NCI-H82 treated with DMSO at 0.1 percent for 48 hours (cell line): ENCODE measurements around the gene GALC.

Source experiments
- DNase-seq: peaks from one replicate; lab custom pipeline; 2025; ENCODE audit not compliant: unreplicated experiment; lab: John Stamatoyannopoulos, UW

Gene GALC

DNA sequence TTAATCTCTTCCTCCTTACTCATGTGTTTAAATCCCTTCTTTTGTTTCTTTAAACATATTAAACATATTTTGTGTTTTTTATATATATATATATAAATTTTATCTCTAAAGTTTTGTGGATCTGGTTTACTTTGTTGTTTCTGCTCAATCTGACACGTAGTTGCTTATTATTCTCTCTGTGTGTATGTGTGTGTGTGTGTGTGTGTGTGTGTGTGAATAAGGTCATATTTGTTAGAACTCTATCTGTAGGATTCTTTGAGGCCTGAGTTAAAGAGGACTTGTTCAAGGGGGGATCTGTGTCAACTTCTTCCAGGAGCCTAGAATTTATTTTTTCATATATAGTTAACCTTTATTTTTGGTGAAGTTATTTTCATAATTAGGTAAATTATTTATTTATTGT is 14.6 kb upstream of the GALC start:
- DNase-seq = no peak

DNA sequence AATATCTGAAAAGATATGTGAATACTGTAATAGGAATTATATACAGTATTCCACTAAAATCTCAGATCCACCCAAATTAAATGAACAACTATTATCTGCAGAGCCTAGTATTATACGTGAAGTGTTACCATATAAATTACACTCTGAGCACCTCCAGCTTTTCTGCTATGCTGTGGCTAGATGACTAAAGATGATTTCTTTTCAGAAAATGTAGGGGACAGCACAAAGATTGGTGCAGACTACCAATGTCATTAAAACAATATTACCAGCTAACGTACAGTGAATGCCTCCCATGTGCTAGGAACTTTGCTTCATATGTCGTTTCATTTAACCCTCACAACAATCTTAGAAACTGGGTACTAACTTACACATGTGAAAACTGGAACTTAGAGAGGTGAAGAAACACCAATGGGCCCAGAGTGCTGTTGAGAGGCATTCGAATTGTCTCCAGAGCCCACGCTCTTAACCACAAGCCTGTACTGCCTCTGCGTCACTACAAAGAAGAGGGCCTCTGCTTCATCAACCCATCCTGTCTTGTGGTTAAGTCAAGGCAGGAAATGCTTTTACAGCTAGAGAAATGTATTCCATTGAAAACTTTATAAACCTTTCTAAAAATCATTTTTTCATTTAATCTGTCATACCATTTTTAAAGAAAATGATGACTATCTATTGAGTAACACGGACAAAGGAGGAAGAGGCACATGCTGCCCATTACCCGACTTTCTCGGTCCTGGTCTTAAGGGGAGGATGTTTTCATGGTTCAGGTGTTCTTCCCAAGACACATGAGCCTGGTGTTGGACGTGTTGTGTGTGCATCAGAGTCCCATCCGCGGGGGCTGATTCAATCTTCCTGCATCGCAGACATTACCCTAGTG is 13.2 kb upstream of the GALC start:
- DNase-seq = no peak

DNA sequence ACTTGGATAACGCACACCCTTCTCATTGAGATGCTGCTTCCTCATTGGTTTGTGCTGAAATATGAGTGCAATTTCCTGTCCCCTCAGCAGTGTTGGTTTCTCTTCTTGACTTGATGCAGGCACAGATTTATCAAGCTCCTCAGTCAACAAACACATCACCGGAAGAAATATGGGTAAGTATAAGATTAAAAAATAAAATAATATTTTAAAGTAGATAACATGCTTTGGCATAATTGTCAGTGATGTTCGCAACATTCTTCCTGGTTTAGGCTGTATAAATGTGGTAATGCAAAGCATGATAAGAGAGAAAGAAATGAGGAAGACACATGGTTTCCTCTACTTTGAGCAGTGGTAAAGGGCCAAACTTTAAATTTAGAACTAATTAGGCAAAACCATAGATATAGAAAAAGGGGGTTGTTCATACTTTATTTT is 12.1 kb upstream of the GALC start, which contains the start of gene GPR65:
Gene GPR65, plus strand, starts transcription at position 86 of the 432 bp plus-strand sequence. CDS start 5,713 bp downstream, outside the sequence.
- DNase-seq = no peak

DNA sequence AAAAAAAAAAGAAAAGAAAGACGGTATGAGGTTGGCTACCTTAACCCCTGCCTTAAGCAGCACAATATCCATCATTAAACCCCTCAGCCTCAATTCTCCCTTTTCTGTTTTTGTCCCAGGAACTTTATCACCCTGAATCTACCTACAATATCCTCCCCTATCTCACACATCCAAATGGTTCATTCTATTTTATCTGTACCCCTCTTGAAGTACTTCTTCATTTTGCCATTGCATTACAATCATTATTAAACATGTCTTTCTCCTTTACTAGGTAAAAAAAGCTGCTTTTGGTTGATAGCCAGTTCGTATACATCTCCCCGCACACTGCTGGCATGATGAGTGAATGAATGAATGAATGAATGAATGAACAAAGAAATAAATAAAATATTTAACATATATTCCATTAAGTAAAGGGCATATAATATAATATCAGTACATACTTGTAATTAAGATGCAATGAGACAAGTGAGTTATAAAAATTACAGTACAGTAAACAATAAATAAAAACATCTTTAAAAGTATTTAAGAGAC is 11.6 kb upstream of the GALC start:
- no peak for DNase-seq

DNA sequence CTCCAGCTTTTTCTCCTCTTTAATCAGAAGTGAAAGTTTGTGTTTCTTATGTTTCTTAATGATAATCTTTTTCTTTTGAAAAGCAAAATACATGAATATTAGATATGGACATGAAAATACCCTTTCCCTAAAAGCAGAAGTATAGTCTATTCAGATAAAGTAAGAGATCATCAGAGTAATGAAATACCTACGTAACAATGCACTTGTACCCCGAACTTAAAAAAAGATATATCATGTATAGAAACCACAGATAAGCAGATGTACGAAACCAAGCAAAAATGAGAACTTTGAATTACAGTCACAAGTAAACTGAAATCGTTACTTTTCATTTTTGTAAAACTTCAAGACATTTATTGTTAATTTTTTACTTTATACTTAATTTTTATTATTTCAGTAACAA is 10.4 kb upstream of the GALC start:
- no peak for DNase-seq

DNA sequence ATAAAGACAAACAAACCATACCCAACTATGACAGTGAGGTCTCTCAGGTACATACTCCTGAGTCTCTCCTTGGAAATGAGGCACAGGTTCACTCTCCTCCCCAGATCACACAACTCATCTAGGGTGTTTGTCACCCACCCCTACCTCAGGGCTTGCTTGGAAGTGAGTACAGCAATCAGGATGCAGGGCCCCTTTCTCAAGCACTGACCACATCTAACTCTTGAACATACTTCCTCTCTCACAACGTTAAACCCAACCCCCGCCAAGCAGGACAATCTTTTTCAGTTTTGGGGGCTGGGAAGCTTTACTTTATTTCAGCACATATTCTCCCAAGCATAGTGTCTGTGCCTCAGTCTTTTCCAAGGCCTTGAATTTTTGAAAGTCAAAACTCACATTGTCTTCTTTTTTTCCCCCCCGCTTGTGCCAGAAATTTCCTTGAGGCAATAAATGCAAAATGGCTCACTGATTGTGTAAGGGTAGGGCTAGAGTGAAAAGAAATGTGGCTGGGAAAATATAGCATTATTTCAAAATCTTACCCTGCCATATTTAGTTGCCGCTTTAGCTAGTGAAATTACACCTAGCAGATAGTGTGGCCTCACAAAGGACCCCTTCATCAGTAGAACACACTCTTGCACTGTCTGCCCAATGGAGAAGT is 9.6 kb upstream of the GALC start:
- DNase-seq = no peak

DNA sequence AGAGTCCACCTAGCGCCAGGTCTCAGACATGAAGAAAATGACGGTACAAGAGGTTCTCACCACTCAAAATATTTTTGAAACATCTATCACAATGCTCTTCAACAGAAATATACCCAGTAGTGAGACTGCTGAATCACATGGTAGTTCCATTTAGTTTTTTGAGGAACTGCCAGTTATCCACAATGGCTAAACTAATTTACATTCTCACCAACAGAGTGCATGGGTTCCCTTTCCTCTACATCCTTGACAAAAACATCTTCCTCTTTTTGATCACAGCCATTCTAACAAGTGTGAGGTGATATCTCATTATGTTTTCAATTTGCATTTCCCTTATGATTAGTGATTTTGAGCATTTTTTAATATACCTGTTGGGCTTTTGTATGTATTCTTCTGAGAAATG is 6.3 kb upstream of the GALC start:
- no peak for DNase-seq

DNA sequence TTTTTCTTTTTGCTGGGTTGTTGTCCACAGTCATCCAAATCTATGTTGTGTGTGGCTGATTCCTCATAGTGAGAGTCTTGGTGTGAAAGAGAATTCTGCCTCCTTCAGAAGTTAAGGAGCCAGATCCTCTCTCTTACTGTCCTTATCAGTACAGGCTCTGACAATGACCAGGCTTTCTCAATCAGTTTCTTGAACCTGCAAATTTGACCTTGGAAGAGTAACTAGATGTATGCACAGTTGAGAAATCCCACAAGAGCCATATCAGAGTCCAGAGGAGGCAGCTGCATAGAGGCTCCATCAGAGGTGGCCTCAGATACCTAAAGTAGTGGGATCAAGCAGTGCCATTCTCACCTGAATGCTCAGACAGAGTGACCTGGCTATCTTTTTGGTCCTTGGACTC is 5.5 kb upstream of the GALC start:
- DNase-seq = no peak

GRCh38 chr14:87996291-87996592 is 3.3 kb upstream of the GALC start:
- no peak for DNase-seq

GRCh38 chr14:87995500-87996290 is 2.7 kb upstream of the GALC start:
- DNase-seq = no peak

- DNase-seq = no peak
These were observed 2.0 kb upstream of the GALC start for GRCh38 chr14:87994974-87995373.

DNA sequence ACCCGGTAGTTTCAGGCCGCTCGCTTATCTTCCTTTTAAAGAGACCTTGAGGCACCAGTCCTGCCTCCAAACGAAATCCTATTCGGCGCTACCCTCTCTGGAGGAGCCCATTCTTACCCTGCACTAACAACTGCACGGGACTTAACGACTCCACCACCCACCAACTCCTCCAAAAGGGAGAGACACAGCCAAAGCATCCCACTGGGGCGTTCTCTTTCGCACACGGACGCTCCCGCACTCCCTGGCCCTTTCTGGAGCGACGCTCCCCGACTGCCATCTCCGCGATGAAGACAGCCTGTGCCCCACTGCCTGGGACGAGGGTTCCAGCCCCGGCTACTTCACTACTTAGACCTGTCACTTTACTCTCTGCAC is 650 bp downstream of the GALC start:
- DNase-seq = no peak

GRCh38 chr14:87990682-87991081 is 2.3 kb downstream of the GALC start:
- DNase-seq = no peak

DNA sequence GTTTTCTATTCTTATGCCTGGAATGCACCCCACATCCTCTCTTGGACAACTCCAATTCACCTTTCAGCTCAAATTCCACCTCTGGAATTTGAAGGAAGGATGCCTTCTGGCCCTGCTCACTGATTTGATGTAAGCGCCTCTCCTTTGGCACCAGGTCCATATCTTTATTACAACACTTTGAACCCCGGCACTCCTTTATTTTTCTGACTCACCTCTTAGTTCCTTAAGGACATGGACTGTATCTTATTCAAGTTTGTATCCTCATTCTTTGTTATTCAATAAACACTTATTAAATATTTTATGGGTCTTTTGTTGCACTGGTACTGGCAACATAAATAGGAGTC is 3.1 kb downstream of the GALC start:
- DNase-seq = no peak

DNA sequence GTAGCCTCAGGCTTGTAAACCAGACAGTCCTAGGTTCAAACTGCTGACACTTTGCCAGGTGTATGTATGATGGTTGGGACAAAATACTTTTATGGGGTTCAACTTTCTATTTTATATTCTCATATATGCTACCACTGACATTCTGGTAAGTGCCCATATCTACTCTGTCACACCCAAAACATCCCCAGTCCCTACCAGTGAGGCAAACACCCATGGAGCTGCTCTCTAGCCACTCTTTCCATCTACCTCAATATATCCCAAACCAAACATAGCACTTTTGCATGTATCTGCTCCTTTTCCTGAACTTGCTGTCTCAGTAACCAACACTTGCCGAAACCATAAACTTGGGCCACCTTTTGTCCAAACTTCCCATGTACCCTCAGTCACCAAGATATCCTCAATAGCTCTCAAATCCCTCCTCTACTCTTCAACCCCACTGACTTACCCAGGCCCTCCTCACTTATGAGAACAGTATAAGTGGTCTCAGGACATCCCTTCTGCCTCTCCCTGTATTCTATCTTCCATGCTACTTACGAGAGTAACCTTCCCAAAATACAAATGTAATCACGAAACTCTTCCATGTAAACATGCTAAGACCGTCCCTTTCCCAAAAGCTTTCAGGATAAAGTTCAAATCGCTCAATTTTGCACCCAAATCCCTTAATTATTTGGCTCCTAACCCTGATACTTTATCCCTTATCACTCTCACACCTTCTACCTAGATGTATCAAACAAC is 3.6 kb downstream of the GALC start:
- DNase-seq = no peak

DNA sequence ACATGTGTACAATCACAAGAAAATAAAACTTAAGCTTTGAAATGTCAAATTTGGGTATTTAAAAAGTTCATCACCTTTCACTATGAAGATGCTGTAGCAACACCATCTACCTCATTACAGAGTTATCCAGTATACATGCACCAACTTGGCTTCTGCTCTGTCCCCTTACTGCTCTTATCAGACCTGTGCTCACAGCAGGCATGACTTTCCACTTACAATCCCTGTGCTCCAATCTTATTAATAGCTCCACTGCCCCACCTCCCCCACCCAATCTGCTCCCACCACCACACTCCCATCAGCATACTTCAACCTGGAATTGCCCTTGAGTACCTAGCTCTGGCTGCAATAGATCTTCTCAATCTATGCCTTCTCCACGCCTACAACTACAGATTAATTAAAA is 13.3 kb downstream of the GALC start:
- DNase-seq = no peak

DNA sequence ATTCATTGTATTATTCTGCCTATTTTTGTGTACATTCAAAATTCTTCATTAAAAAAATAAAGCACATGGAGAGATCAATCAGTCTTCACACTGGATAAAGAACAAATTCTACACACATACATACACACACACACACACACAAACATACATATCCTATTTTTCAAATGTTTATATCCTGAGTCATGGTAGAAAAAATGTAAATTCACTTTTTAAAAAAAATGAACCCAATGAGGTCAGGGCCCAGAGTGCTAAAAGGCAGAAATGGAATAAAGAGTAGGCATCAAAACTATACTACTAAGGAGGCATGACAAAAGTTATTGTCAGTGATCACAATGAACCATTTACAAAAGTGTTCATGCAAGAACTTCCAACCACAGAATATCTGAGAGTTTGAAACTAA is 17.3 kb downstream of the GALC start:
- no peak for DNase-seq

DNA sequence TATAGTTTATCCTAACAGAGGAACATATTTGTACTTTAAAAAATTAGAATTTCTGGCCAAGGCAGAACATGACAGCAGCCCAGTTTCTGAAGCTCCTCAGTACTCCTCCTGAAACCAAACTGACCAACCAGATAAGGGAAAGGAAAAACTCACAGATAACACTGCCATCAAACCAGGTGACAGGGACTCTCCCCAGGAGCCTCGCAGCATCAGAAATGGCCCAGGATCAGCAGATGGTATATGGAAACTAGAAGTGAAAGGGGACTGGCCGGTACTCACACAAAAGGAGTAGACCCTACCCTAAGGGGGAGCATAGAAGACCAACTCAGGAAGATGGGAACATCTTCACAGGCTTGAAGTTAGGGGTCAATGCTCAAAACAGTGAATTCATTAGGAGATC is 22.0 kb downstream of the GALC start:
- no peak for DNase-seq

- DNase-seq = no peak
These were observed 25.5 kb downstream of the GALC start for GRCh38 chr14:87967496-87967895.

DNA sequence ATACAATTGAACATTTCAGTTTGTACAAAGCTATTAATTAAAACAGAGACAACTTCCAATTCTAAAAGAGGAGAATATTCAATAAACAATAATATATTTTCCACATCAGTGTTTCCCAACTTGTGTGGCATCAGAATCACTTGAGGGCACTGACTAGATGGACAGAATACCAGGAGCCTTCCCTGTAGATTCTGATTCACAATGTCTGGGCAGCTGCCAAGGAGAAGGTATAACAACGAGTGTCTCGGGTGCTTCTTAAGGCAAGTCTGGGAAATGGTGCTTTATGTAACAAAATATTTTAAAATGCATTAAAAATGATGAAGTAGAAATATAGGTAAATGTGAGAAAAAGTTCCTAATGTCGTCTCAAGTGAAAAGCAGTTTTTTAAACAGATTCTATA is 26.2 kb downstream of the GALC start:
- no peak for DNase-seq

DNA sequence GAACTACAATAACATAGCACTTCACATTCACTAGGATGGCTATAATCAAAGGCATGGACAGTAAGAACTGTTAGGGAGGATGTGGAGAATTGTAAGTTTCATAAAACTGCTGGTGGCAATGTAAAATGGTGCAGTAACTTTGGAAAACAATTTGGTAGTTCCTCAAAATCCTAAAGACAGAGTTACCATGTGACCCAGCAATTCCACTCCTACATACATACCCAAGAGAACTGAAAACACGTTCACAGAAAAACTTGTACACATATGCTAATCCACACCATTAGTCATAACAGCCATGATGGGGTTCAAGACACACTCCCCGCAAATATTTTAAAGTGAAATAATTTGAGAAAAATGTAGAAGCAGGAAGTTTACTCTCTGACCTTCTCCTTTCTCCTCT is 31.7 kb downstream of the GALC start:
- no peak for DNase-seq
